GM18520 (cell line): ENCODE data around the gene C1QC.

Source experiments
- ATAC-seq: cut with Tn5 transposase; IDR thresholded peaks from one replicate; pipeline ENCODE4 v1.9.1; 2021; ENCODE audit not compliant: unreplicated experiment

The C1QC gene

GRCh38 chr1:22677931-22678896, 34.8 kb downstream of the C1QC start:
- ATAC-seq: no peak

- ATAC-seq: no peak
Observed at GRCh38 chr1:22680726-22681125, 37.3 kb downstream of the C1QC start.

- ATAC-seq: no peak
Observed at GRCh38 chr1:22681556-22682276, 38.3 kb downstream of the C1QC start.

GRCh38 chr1:22683547-22683946, 40.1 kb downstream of the C1QC start:
- no peak for ATAC-seq

GRCh38 chr1:22685591-22686059, 42.2 kb downstream of the C1QC start:
- ATAC-seq: no peak

GRCh38 chr1:22687191-22687590, 43.8 kb downstream of the C1QC start:
- no peak for ATAC-seq

GRCh38 chr1:22688466-22688865, 45.0 kb downstream of the C1QC start:
- ATAC-seq: no peak

GRCh38 chr1:22689505-22689904, 46.1 kb downstream of the C1QC start:
- ATAC-seq: no peak

- ATAC-seq: no peak
Observed at GRCh38 chr1:22691031-22691753, 47.8 kb downstream of the C1QC start.

- ATAC-seq: no peak
Observed at GRCh38 chr1:22694172-22694571, 50.7 kb downstream of the C1QC start.

- ATAC-seq: no peak
Observed at GRCh38 chr1:22696610-22697009, 53.2 kb downstream of the C1QC start.
